GM18909 (cell line): ENCODE results near the gene TECPR2.

ENCODE experiments used
- ATAC-seq: cut with Tn5 transposase; IDR thresholded peaks from one replicate; pipeline ENCODE4 v1.9.1; 2021; ENCODE audit warnings: mild to moderate bottlenecking; ENCODE audit not compliant: unreplicated experiment, poor library complexity

The TECPR2 gene

GRCh38 chr14:102421411-102422057, 58.8 kb downstream of the TECPR2 start:
- ATAC-seq, result no peak

DNA sequence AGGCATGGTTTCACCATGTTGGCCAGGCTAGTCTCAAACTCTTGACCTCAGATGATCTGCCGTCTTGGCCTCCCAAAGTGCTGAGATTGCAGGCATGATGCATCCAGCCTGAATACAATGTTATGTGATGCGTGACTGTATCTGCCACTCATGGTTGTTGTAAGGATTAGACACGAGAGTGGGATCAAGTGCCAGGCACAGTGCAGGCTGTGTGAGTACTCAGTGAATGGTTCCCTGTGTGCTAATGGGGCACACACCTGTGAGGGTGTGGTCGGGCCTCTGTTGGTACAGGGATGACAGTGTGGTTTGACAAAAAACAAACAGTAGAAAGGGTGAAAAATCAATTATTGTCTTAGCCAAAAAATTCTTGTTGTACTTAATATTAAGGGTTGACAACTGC, 61.8 kb downstream of the TECPR2 start:
- ATAC-seq, result no peak

DNA sequence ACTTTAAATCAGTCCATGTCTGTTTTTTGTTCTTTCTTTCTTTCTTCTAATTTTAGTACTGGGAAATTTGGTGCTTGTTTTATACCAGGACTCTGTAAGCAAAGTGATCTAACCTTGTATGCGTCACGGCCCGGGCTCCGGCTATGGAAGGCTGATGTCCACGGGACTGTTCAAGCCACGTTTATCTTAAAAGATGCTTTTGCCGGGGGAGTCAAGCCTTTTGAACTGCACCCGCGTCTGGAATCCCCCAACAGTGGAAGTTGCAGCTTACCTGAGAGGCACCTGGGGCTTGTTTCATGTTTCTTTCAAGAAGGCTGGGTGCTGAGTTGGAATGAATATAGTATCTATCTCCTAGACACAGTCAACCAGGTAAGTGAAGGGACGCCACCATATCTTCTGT, 62.2 kb downstream of the TECPR2 start:
- ATAC-seq, result no peak

DNA sequence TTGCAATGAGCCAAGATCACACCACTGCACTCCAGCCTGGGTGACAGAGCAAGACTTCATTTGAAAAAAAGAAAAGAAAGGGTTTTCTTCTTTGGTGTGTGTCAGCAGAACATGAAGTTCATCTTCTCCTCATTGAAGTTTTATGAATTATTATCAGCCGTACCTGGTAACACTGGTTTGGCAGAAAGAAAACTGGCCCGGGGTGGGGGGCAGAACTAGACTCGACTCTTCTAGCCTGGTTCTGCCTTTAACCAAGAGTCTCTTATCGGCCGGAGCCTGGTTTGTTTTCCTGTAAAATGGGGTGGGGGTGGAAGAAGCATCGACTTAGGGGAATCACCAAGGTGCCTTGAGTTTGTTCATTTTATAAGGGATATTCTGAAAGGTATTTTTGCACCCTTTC, 64.1 kb downstream of the TECPR2 start:
- ATAC-seq, result no peak

DNA sequence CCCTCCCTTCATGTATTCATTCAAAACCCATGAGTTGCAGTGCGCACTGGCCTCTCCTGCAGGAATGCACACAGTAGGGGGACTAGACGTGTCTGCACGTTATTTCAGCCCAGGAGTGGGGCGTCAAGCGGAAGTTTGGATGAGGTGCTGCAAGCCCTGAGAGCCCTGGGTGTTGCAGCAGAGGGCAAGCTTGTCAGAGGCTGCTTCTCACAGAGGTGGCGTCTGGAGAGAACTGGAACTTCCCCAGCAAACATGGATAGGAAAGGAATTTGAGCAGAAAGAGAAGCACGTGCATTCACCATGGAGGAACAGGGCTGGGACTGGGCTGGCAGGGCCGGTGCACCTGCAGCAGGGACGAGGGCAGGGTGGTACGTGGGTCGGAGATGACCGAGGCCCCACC, 64.9 kb downstream of the TECPR2 start:
- no peak for ATAC-seq

DNA sequence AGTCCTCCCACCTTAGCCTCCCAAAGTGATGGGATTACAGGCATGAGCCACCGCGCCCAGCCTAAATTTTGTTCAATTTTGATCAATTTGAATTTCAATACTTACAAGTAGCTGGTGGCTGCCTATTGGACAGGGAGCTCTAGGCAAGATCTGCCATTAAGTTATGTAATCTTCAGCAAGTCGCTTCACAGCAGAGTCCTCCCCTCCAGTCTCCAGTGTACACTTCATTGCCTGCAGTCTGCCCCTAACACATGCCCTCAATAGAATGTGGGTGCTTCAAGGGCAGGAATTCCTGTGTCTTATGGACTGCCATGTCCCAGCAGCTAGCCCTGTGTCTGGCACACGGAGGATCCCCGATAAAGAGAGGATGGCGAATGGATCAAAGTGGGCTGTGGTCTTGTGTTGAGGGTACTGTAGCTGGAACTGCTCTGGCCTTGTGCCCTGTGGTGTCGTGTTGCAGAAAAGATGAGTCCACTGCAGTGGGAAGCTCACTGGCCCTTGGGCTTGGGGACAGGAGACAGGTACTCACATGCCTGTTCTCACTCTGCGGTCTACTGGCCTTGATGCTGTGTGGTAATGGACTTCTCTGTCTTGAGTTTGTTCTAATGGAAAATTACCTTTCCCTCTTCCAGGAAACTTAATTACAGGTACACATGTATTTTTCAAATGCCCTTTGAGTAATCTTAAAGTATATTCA, 67.6 kb downstream of the TECPR2 start:
- no peak for ATAC-seq

DNA sequence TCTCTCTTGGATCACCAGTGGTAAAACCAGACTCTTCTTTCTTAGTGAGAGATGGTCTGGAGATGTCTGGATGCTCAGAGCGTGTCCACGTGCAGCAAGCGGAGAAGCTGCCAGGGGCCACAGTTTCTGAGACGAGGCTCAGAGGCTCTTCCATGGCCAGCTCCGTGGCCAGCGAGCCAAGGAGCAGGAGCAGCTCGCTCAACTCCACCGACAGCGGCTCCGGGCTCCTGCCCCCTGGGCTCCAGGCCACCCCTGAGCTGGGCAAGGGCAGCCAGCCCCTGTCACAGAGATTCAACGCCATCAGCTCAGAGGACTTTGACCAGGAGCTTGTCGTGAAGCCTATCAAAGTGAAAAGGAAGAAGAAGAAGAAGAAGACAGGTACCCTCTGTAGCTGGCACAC, 69.0 kb downstream of the TECPR2 start:
- no peak for ATAC-seq

DNA sequence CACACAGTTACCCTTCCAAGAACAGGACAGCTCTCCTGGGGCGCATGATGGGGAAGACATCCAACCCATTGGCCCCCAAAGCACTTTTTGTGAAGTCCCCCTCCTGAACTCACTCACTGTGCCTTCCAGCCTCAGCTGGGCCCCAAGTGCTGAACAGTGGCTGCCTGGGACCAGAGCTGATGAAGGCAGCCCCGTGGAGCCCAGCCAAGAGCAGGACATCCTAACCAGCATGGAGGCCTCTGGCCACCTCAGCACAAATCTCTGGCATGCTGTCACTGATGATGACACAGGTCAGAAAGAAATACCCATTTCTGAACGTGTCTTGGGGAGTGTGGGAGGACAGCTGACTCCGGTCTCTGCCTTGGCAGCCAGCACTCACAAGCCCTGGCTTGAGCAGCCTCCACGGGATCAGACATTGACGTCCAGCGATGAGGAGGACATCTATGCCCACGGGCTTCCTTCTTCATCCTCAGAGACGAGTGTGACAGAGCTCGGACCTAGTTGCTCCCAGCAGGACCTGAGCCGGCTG, 72.0 kb downstream of the TECPR2 start:
- no peak for ATAC-seq

GRCh38 chr14:102437997-102438915, 75.5 kb downstream of the TECPR2 start:
- ATAC-seq, result no peak

DNA sequence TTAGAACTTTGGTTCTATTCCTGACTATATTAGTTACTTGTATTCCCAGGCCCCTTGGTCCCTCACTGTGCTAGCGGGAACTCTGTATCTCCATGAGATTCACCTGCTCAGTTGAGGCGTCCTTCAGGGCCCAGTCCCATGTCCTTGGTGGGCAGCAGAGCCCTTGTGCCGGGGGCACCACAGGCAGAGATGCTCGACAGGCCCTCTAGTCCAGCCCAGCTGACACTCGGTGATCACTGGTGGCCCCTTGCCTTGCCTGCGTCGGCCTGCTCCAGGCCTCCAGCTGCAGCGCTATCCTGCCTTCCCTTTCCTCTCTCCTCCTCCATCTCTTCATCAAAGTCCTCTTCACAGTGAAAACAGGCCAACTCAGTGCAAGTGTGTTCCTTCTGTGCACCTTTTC, 76.8 kb downstream of the TECPR2 start:
- ATAC-seq, result no peak

- no peak for ATAC-seq
These were observed 77.7 kb downstream of the TECPR2 start for GRCh38 chr14:102440392-102440791.

DNA sequence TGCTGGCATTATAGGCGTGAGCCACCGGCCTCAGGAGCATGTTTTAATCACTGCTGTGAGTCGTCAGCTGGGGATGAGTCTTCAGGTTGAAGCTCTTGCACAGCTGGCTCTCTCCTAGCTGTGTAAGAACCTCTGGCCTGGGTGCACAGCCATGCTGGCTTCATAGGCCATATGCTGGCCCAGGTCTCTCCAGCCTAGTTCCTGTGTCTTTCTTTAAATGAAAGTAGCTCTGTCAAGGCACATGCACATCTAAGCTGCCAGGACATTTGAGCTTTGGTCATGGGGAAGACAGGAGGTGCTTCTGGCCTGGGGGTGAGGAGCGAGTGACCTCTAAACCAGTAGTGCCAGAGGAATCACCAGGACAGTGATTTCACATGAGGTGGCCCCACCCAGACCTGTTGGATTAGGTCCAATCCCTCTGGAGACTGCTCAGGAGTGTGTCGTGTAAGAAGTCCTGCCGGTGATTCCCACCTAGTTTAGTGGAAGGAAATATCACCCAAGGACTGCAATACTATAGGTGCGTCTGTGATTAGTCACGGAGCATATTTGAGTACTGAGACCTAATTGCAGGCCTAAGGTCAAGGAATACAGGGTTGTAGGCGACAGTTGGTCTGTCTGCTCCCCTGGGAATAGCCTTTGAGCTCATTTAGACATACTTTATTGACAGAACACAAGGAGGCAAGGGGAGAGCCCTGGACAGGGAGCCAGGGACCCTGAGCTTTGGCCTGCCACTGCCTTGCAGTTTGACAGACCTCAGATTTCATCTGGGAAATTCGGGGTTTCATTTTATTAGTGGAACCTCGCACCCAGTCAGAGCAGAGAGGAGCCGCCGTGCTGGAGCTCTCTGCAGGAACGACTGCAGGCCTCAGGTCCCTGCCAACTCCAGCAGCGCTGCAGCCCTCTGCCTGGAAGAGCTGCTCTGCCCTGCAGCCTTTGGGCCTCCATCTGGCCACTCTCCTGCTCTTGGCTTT, 79.8 kb downstream of the TECPR2 start:
- ATAC-seq, result no peak

GRCh38 chr14:102445066-102445465, 82.3 kb downstream of the TECPR2 start:
- no peak for ATAC-seq

GRCh38 chr14:102445641-102446040, 82.9 kb downstream of the TECPR2 start:
- ATAC-seq, result no peak

GRCh38 chr14:102450206-102451063, 87.7 kb downstream of the TECPR2 start:
- ATAC-seq, result no peak

- no peak for ATAC-seq
These were observed 88.3 kb downstream of the TECPR2 start for GRCh38 chr14:102451064-102451352.

GRCh38 chr14:102452302-102452701, 89.6 kb downstream of the TECPR2 start:
- no peak for ATAC-seq

- ATAC-seq, result no peak
These were observed 92.0 kb downstream of the TECPR2 start for GRCh38 chr14:102454711-102455110.

GRCh38 chr14:102457509-102457908, 94.8 kb downstream of the TECPR2 start:
- no peak for ATAC-seq
